Measurements from ENCODE around the gene TMEM163. TPM values are rescaled to one million over a fixed set of nuclear protein-coding genes. Genes with fewer than 3 reads are reported as not detected.

The TMEM163 gene
- polyA plus RNA-seq, 3 donors, result 0.01 TPM; not detected in 2

GRCh38 chr2:134573724-134574123 lies 145.1 kb downstream of the TMEM163 start:
- Histone ChIP-seq H3K4me3 (replicated peaks in 1 of 3; ENCODE audit: low read depth in 2 of 3, low read length in 3 of 3) (no peak overlapping the region), H3K27me3 (ENCODE audit: control insufficient read depth in 2 of 2, insufficient read depth in 2 of 2, low read length in 2 of 2) (no peaks in the 10 kb centered on the region), H3K9ac (ENCODE audit: insufficient read depth, low read length, poor library complexity, severe bottlenecking) (no peak overlapping the region), H3K36me3 (replicated peaks in 1 of 2; ENCODE audit: control insufficient read depth in 1 of 2, insufficient read depth in 2 of 2, low read length in 2 of 2) (no peaks in the 10 kb centered on the region), H3K9me3 (replicated peaks in 1 of 2; ENCODE audit: control insufficient read depth in 1 of 2, insufficient read depth in 1 of 2, low read length in 2 of 2) (no peaks in the 10 kb centered on the region), H3K4me1 (ENCODE audit: control insufficient read depth in 1 of 2, insufficient read depth in 2 of 2, low read length in 2 of 2) (no peaks in the 10 kb centered on the region), H4K20me1 (ENCODE audit: insufficient read depth, low read length) (no peaks in the 10 kb centered on the region), H3K79me2 (ENCODE audit: insufficient read depth, low read length) (no peaks in the 10 kb centered on the region), H2AFZ (ENCODE audit: insufficient read depth, low read depth, low read length, poor library complexity, severe bottlenecking) (no peak overlapping the region), H3K27ac (ENCODE audit: low read depth in 1 of 2, low read length in 2 of 2) (no peak overlapping the region), H3K4me2 (replicated peaks; ENCODE audit: extremely low read depth, low read length, poor library complexity, severe bottlenecking) (no peak overlapping the region)
- WGBS (ENCODE audit: insufficient coverage), result 100% methylated on average over 1 of the region's 1 CpG
- peaks cover 0 to 6% (median 4%) of the 10 kb centered on the region in 3 donors for H3K27me3 Mint-ChIP-seq (ENCODE audit: low read depth in 3 of 3)
- DNase-seq, result no peak
- peaks cover 0 to 3% (median 0%) of the 10 kb centered on the region in 7 donors for H3K9me3 Mint-ChIP-seq
- intact Hi-C loops (cut with micrococcal nuclease), result no loop called here
- peaks cover 2% of the 10 kb centered on the region for H3K4me1 Mint-ChIP-seq
- no peak for TF ChIP-seq CTCF (IDR thresholded peaks at IDR 0.05)
- H3K27ac Mint-ChIP-seq, result no peak overlapping the region
- H3K36me3 Mint-ChIP-seq, result no peaks in the 10 kb centered on the region
- no peak overlapping the region for H3K4me3 Mint-ChIP-seq

DNA sequence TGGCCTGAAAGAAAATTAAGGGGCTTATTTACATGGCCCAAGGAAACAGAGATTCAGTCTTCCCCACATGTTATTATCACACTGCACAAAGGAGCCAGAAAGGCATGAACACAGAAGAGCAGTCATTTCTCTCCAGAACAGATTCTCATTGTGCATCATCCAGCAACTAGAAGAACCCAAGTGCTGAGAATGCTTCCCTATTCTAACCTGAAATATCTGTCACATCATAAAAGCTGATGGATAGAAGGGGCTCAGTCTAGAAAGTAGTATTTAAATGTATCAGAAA lies 145.8 kb downstream of the TMEM163 start:
- Histone ChIP-seq H3K4me2 (replicated peaks; ENCODE audit: extremely low read depth, low read length, poor library complexity, severe bottlenecking) (no peak overlapping the region), H2AFZ (ENCODE audit: insufficient read depth, low read depth, low read length, poor library complexity, severe bottlenecking) (no peak overlapping the region), H3K9me3 (replicated peaks in 1 of 2; ENCODE audit: control insufficient read depth in 1 of 2, insufficient read depth in 1 of 2, low read length in 2 of 2) (no peaks in the 10 kb centered on the region), H3K27ac (ENCODE audit: low read depth in 1 of 2, low read length in 2 of 2) (no peak overlapping the region), H4K20me1 (ENCODE audit: insufficient read depth, low read length) (no peaks in the 10 kb centered on the region), H3K4me1 (ENCODE audit: control insufficient read depth in 1 of 2, insufficient read depth in 2 of 2, low read length in 2 of 2) (no peaks in the 10 kb centered on the region), H3K9ac (ENCODE audit: insufficient read depth, low read length, poor library complexity, severe bottlenecking) (no peak overlapping the region), H3K4me3 (replicated peaks in 1 of 3; ENCODE audit: low read depth in 2 of 3, low read length in 3 of 3) (no peak overlapping the region), H3K79me2 (ENCODE audit: insufficient read depth, low read length) (no peaks in the 10 kb centered on the region), H3K27me3 (ENCODE audit: control insufficient read depth in 2 of 2, insufficient read depth in 2 of 2, low read length in 2 of 2) (no peaks in the 10 kb centered on the region), H3K36me3 (replicated peaks in 1 of 2; ENCODE audit: control insufficient read depth in 1 of 2, insufficient read depth in 2 of 2, low read length in 2 of 2) (no peaks in the 10 kb centered on the region)
- intact Hi-C loops (cut with micrococcal nuclease), result no loop called here
- Mint-ChIP-seq H3K4me1 (peaks cover 2% of the 10 kb centered on the region), H3K36me3 (no peaks in the 10 kb centered on the region), H3K27ac (no peak overlapping the region), H3K27me3 (ENCODE audit: low read depth in 3 of 3) (peaks cover 0 to 6% (median 6%) of the 10 kb centered on the region in 3 donors), H3K4me3 (no peak overlapping the region), H3K9me3 (peaks cover 0 to 3% (median 0%) of the 10 kb centered on the region in 7 donors)
- TF ChIP-seq CTCF (IDR thresholded peaks at IDR 0.05), result no peak
- no peak for DNase-seq
